ENCODE results near the gene CDRT15L2.

DNA sequence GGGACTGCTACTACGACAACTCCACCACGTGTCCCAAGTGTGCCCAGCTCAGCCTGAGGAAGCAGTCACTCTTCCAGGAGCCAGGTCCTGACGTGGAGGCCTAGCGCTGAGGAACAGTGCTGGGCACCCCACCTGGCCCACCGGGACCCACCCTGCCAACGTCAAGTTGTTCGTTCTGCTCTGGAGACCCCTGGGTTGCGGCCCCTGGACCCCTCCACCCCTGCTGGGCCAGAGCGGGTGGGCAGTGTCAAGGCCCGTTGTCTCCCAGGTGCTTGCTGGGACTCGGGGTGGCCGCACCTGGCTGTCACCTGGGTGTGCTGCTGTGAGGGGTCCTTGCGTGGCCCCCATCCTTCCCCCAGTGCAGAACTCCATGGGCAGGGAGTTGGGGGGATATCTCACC, 34.4 kb downstream of the CDRT15L2 start:
- TF ChIP-seq CTCF (IDR thresholded peaks at IDR 0.05) (no peak), POLR2A (IDR thresholded peaks at IDR 0.05) (no peak)
